Central memory CD8-positive, alpha-beta T cell (primary cell): Measurements from ENCODE around the gene TTI1.
"Not testable (repeated sequence)": the region's sequence is repeated elsewhere in the genome, so short reads cannot be mapped to it uniquely, and the experiment has no call there.

Experiments
- ATAC-seq: fragments of 150-1000 bp; cut with Tn5 transposase; replicated peaks from 2 replicates; pipeline ENCODE4 v1.10.0; 2022; ENCODE audit warnings: mild to moderate bottlenecking, moderate FRiP score, moderate number of reproducible peaks; ENCODE audit not compliant: poor library complexity, severe bottlenecking; ENCODE audit errors: extremely low read depth
- DNase-seq, 2 donors: peaks; one replicate each; pipeline ENCODE4 v3.0.0; 2021; ENCODE audit warnings: low spot score in 2 of 2
- H3K27ac Mint-ChIP-seq: one replicate; pipeline ENCODE4 v1.8.0; 2022; ENCODE audit warnings: low read depth, mild to moderate bottlenecking, moderate library complexity, mixed read lengths
- H3K27me3 Mint-ChIP-seq: one replicate; pipeline ENCODE4 v1.8.0; 2022; ENCODE audit warnings: mixed read lengths
- H3K36me3 Mint-ChIP-seq: one replicate; pipeline ENCODE4 v1.8.0; 2022; ENCODE audit warnings: mild to moderate bottlenecking, moderate library complexity, mixed read lengths; ENCODE audit not compliant: insufficient read depth
- H3K4me1 Mint-ChIP-seq: one replicate; pipeline ENCODE4 v1.8.0; 2022; ENCODE audit warnings: mixed read lengths
- H3K4me3 Mint-ChIP-seq: one replicate; pipeline ENCODE4 v1.8.0; 2022; ENCODE audit warnings: mild to moderate bottlenecking, moderate library complexity, mixed read lengths
- H3K9me3 Mint-ChIP-seq: one replicate; pipeline ENCODE4 v1.8.0; 2022; ENCODE audit warnings: mixed read lengths

The TTI1 gene

GRCh38 chr20:37977338-37977737, 55.9 kb downstream of the TTI1 start:
- peaks cover 12% of the 10 kb centered on the region for H3K36me3 Mint-ChIP-seq
- no peak overlapping the region for H3K4me3 Mint-ChIP-seq
- no peak overlapping the region for H3K27ac Mint-ChIP-seq
- ATAC-seq (no peak), DNase-seq (no peak)
- no peaks in the 10 kb centered on the region for H3K4me1 Mint-ChIP-seq
- no peaks in the 10 kb centered on the region for H3K9me3 Mint-ChIP-seq
- no peaks in the 10 kb centered on the region for H3K27me3 Mint-ChIP-seq

- Mint-ChIP-seq H3K4me1 (no peaks in the 10 kb centered on the region), H3K9me3 (no peaks in the 10 kb centered on the region), H3K27ac (no peak overlapping the region), H3K36me3 (peaks cover 10% of the 10 kb centered on the region), H3K4me3 (no peak overlapping the region), H3K27me3 (no peaks in the 10 kb centered on the region)
- ATAC-seq (no peak), DNase-seq (no peak)
These were observed 56.4 kb downstream of the TTI1 start for GRCh38 chr20:37976887-37977286.

GRCh38 chr20:37973059-37973910, 60.0 kb downstream of the TTI1 start:
- H3K9me3 Mint-ChIP-seq, result peaks cover 5% of the 10 kb centered on the region
- H3K27me3 Mint-ChIP-seq, result peaks cover 4% of the 10 kb centered on the region
- ATAC-seq (no peak), DNase-seq (no peak)
- no peak overlapping the region for H3K27ac Mint-ChIP-seq
- no peak overlapping the region for H3K4me3 Mint-ChIP-seq
- H3K36me3 Mint-ChIP-seq, result peaks cover 2% of the 10 kb centered on the region
- H3K4me1 Mint-ChIP-seq, result no peaks in the 10 kb centered on the region

GRCh38 chr20:37972256-37973058, 60.8 kb downstream of the TTI1 start:
- no peak for ATAC-seq
- H3K4me1 Mint-ChIP-seq, result no peaks in the 10 kb centered on the region
- H3K4me3 Mint-ChIP-seq, result no peak overlapping the region
- no peak for DNase-seq
- peaks cover 2% of the 10 kb centered on the region for H3K36me3 Mint-ChIP-seq
- peaks cover 10% of the 10 kb centered on the region for H3K27me3 Mint-ChIP-seq
- no peak overlapping the region for H3K27ac Mint-ChIP-seq
- peaks cover 7% of the 10 kb centered on the region for H3K9me3 Mint-ChIP-seq

GRCh38 chr20:37971561-37972127, 61.6 kb downstream of the TTI1 start:
- Mint-ChIP-seq H3K4me3 (no peak overlapping the region), H3K27me3 (peaks cover 10% of the 10 kb centered on the region), H3K36me3 (peaks cover 2% of the 10 kb centered on the region), H3K4me1 (no peaks in the 10 kb centered on the region), H3K9me3 (peaks cover 7% of the 10 kb centered on the region), H3K27ac (no peak overlapping the region)
- no peak for ATAC-seq
- no peak for DNase-seq

GRCh38 chr20:37970856-37971245, 62.4 kb downstream of the TTI1 start:
- no peak overlapping the region for H3K4me3 Mint-ChIP-seq
- H3K4me1 Mint-ChIP-seq, result no peaks in the 10 kb centered on the region
- H3K9me3 Mint-ChIP-seq, result peaks cover 13% of the 10 kb centered on the region
- ATAC-seq (no peak), DNase-seq (no peak)
- peaks cover 10% of the 10 kb centered on the region for H3K27me3 Mint-ChIP-seq
- H3K36me3 Mint-ChIP-seq, result peaks cover 2% of the 10 kb centered on the region
- H3K27ac Mint-ChIP-seq, result no peak overlapping the region

- H3K4me1 Mint-ChIP-seq, result no peaks in the 10 kb centered on the region
- peaks cover 2% of the 10 kb centered on the region for H3K36me3 Mint-ChIP-seq
- H3K9me3 Mint-ChIP-seq, result peaks cover 13% of the 10 kb centered on the region
- DNase-seq (no peak), ATAC-seq (no peak)
- H3K4me3 Mint-ChIP-seq, result no peak overlapping the region
- H3K27me3 Mint-ChIP-seq, result peaks cover 10% of the 10 kb centered on the region
- no peak overlapping the region for H3K27ac Mint-ChIP-seq
These were observed 63.1 kb downstream of the TTI1 start for GRCh38 chr20:37969949-37970855.

- Mint-ChIP-seq H3K36me3 (peaks cover 2% of the 10 kb centered on the region), H3K4me1 (no peaks in the 10 kb centered on the region), H3K27ac (no peak overlapping the region), H3K27me3 (peaks cover 15% of the 10 kb centered on the region), H3K9me3 (peaks cover 15% of the 10 kb centered on the region), H3K4me3 (no peak overlapping the region)
- ATAC-seq (no peak), DNase-seq (no peak)
These were observed 64.3 kb downstream of the TTI1 start for GRCh38 chr20:37968841-37969401.

GRCh38 chr20:37963483-37963882, 69.8 kb downstream of the TTI1 start:
- not testable (repeated sequence) for H3K36me3 Mint-ChIP-seq, H3K4me3 Mint-ChIP-seq, H3K4me1 Mint-ChIP-seq, H3K27ac Mint-ChIP-seq, DNase-seq, ATAC-seq
- H3K9me3 Mint-ChIP-seq, result peaks cover 15% of the 10 kb centered on the region
- peaks cover 37% of the 10 kb centered on the region for H3K27me3 Mint-ChIP-seq

- Mint-ChIP-seq H3K27me3 (peaks cover 44% of the 10 kb centered on the region), H3K27ac (no peak overlapping the region), H3K36me3 (peaks cover 2% of the 10 kb centered on the region), H3K9me3 (peaks cover 6% of the 10 kb centered on the region), H3K4me3 (no peak overlapping the region), H3K4me1 (no peaks in the 10 kb centered on the region)
- ATAC-seq, result no peak
- DNase-seq, result no peak
These were observed 72.2 kb downstream of the TTI1 start for GRCh38 chr20:37961066-37961465.

- ATAC-seq (no peak), DNase-seq (no peak)
- Mint-ChIP-seq H3K4me3 (no peak overlapping the region), H3K27ac (no peak overlapping the region), H3K9me3 (peaks cover 4% of the 10 kb centered on the region), H3K36me3 (no peaks in the 10 kb centered on the region), H3K4me1 (no peaks in the 10 kb centered on the region), H3K27me3 (peaks cover 39% of the 10 kb centered on the region)
These were observed 74.3 kb downstream of the TTI1 start for GRCh38 chr20:37958856-37959520.
